ENCODE measurements around the gene RRP1B.

GRCh38 chr21:43717967-43718871 lies 58.9 kb downstream of the RRP1B start:
- TF ChIP-seq POLR2A (IDR thresholded peaks at IDR 0.05): no peak
- TF ChIP-seq, protein P1, sequence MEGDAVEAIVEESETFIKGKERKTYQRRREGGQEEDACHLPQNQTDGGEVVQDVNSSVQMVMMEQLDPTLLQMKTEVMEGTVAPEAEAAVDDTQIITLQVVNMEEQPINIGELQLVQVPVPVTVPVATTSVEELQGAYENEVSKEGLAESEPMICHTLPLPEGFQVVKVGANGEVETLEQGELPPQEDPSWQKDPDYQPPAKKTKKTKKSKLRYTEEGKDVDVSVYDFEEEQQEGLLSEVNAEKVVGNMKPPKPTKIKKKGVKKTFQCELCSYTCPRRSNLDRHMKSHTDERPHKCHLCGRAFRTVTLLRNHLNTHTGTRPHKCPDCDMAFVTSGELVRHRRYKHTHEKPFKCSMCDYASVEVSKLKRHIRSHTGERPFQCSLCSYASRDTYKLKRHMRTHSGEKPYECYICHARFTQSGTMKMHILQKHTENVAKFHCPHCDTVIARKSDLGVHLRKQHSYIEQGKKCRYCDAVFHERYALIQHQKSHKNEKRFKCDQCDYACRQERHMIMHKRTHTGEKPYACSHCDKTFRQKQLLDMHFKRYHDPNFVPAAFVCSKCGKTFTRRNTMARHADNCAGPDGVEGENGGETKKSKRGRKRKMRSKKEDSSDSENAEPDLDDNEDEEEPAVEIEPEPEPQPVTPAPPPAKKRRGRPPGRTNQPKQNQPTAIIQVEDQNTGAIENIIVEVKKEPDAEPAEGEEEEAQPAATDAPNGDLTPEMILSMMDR (IDR thresholded peaks at IDR 0.05): peak in 1 of 6 experiments; percentile 2
